Fibroblast of lung (primary cell): ENCODE data around the gene ZNF384. TPM values are rescaled to one million over a fixed set of nuclear protein-coding genes. Genes with fewer than 3 reads are reported as not detected.

ENCODE experiments used
- DNase-seq, 2 donors: peaks; one replicate each; pipeline versions ENCODE4 v3.0.0 to v3.0.0-alpha.2; 2010; ENCODE audit warnings: low read depth in 2 of 2
- H2AFZ ChIP-seq: 2 replicates; pipeline ENCODE4 v1.5.1; 2012; ENCODE audit warnings: low read length, control low read depth, inconsistent platforms
- H3K27ac ChIP-seq: 2 replicates; pipeline ENCODE4 v1.5.1; 2011; ENCODE audit warnings: low read length, control low read depth; ENCODE audit not compliant: insufficient read depth
- H3K27me3 ChIP-seq: 2 replicates; pipeline ENCODE4 v1.5.1; 2011; ENCODE audit warnings: mild to moderate bottlenecking, low read length; ENCODE audit not compliant: control insufficient read depth, insufficient read depth
- H3K36me3 ChIP-seq: 2 replicates; pipeline ENCODE4 v1.5.1; 2011; ENCODE audit warnings: low read length; ENCODE audit not compliant: control insufficient read depth, insufficient read depth
- H3K4me1 ChIP-seq: 2 replicates; pipeline ENCODE4 v1.5.1; 2011; ENCODE audit warnings: low read length; ENCODE audit not compliant: control insufficient read depth, insufficient read depth; ENCODE audit errors: extremely low read depth
- H3K4me2 ChIP-seq: 2 replicates; pipeline ENCODE4 v1.5.1; 2011; ENCODE audit warnings: low read length, control low read depth; ENCODE audit not compliant: insufficient read depth; ENCODE audit errors: extremely low read depth
- H3K4me3 ChIP-seq, 4 experiments: fragments of 200-600 bp in 1 of 4; sonication (generic) in 1 of 4; replicated peaks in 1 of 4; 2 replicates each; pipeline ENCODE4 v1.5.1; 2011 to 2016; ENCODE audit warnings: low read length in 4 of 4, low read depth in 3 of 4, mild to moderate bottlenecking in 3 of 4, control low read depth in 2 of 4, inconsistent platforms in 1 of 4, mixed read lengths in 1 of 4; ENCODE audit not compliant: insufficient read depth in 1 of 4; ENCODE audit errors: control extremely low read depth in 1 of 4
- H3K79me2 ChIP-seq: 2 replicates; pipeline ENCODE4 v1.5.1; 2012; ENCODE audit warnings: mild to moderate bottlenecking, low read length, inconsistent platforms; ENCODE audit not compliant: control insufficient read depth, insufficient read depth
- H3K9ac ChIP-seq: 2 replicates; pipeline ENCODE4 v1.5.1; 2011; ENCODE audit warnings: mild to moderate bottlenecking, low read length, control low read depth; ENCODE audit not compliant: insufficient read depth
- H3K9me3 ChIP-seq: 2 replicates; pipeline ENCODE4 v1.5.1; 2012; ENCODE audit warnings: low read depth, low read length; ENCODE audit not compliant: control insufficient read depth, insufficient read depth
- H4K20me1 ChIP-seq: 2 replicates; pipeline ENCODE4 v1.5.1; 2011; ENCODE audit warnings: low read length; ENCODE audit not compliant: control insufficient read depth, insufficient read depth; ENCODE audit errors: extremely low read depth
- CTCF ChIP-seq, 2 donors: IDR thresholded peaks in 1 of 2; conservative IDR thresholded peaks in 1 of 2; 1 replicate in 1 of 2; 2 replicates in 1 of 2; pipeline ENCODE4 v1.5.1; 2011 to 2012; ENCODE audit warnings: low read length in 2 of 2, control low read depth in 1 of 2, inconsistent platforms in 1 of 2, low read depth in 1 of 2, mild to moderate bottlenecking in 1 of 2
- EZH2 ChIP-seq: IDR thresholded peaks from 2 replicates; pipeline ENCODE4 v1.5.1; 2012; ENCODE audit warnings: low read length, control low read depth, mild to moderate bottlenecking; ENCODE audit errors: missing control alignments
- polyA plus RNA-seq, 2 donors: library from polyadenylated mRNA; depleted of rRNA in 1 of 2; stranded (reverse) in 1 of 2; unstranded in 1 of 2; fragments of >200 nt; gene quantifications; 2 replicates each; pipeline ENCODE4 v1.2.1, GENCODE V29; 2011 to 2012; ENCODE audit warnings: missing spikeins in 1 of 2
- total RNA-seq: library from RNA; depleted of rRNA; stranded (reverse); fragments of >200 nt; gene quantifications from 2 replicates; pipeline ENCODE4 v1.2.1, GENCODE V29; 2014

Gene ZNF384
- total and polyA plus RNA-seq, 2 donors (not counting 1 experiment from before 2014, with no cell fraction given): 12.2 to 34.8 TPM

GRCh38 chr12:6620885-6621274, 68.3 kb downstream of the ZNF384 start:
- Histone ChIP-seq H3K36me3 (no peaks in the 10 kb centered on the region), H2AFZ (no peak overlapping the region), H3K9me3 (no peaks in the 10 kb centered on the region), H4K20me1 (no peaks in the 10 kb centered on the region), H3K4me3 (no peak overlapping the region), H3K9ac (no peak overlapping the region), H3K4me2 (no peak overlapping the region), H3K27me3 (no peaks in the 10 kb centered on the region), H3K27ac (no peak overlapping the region), H3K79me2 (no peaks in the 10 kb centered on the region), H3K4me1 (no peaks in the 10 kb centered on the region)
- TF ChIP-seq CTCF (conservative IDR thresholded peaks at IDR 0.05 in 1 of 2, IDR thresholded peaks at IDR 0.05 in 1 of 2; ENCODE audit: low read depth in 1 of 2, low read length in 2 of 2) (no peak), EZH2 (no peak)
- DNase-seq: no peak

GRCh38 chr12:6620137-6620884, 68.9 kb downstream of the ZNF384 start:
- no peaks in the 10 kb centered on the region for H4K20me1 ChIP-seq
- H3K4me1 ChIP-seq: no peaks in the 10 kb centered on the region
- H3K9me3 ChIP-seq: no peaks in the 10 kb centered on the region
- H3K27ac ChIP-seq: no peak overlapping the region
- H3K4me3 ChIP-seq: no peak overlapping the region
- no peaks in the 10 kb centered on the region for H3K79me2 ChIP-seq
- H3K36me3 ChIP-seq: no peaks in the 10 kb centered on the region
- TF ChIP-seq CTCF (conservative IDR thresholded peaks at IDR 0.05 in 1 of 2, IDR thresholded peaks at IDR 0.05 in 1 of 2; ENCODE audit: low read depth in 1 of 2, low read length in 2 of 2) (peak; percentile 9 to 28), EZH2 (no peak)
- DNase-seq: peak in 1 of 2 donors; percentile 63
- no peaks in the 10 kb centered on the region for H3K27me3 ChIP-seq
- no peak overlapping the region for H3K9ac ChIP-seq
- H3K4me2 ChIP-seq: no peak overlapping the region
- no peak overlapping the region for H2AFZ ChIP-seq

- no peaks in the 10 kb centered on the region for H4K20me1 ChIP-seq
- H3K9ac ChIP-seq: no peak overlapping the region
- H3K36me3 ChIP-seq: no peaks in the 10 kb centered on the region
- H3K4me1 ChIP-seq: peaks cover 4% of the 10 kb centered on the region
- H3K4me3 ChIP-seq: no peak overlapping the region
- TF ChIP-seq EZH2: no peak
- no peak for TF ChIP-seq CTCF (conservative IDR thresholded peaks at IDR 0.05 in 1 of 2, IDR thresholded peaks at IDR 0.05 in 1 of 2; ENCODE audit: low read depth in 1 of 2, low read length in 2 of 2)
- H3K9me3 ChIP-seq: no peaks in the 10 kb centered on the region
- no peak overlapping the region for H3K27ac ChIP-seq
- H3K4me2 ChIP-seq: no peak overlapping the region
- no peaks in the 10 kb centered on the region for H3K79me2 ChIP-seq
- H3K27me3 ChIP-seq: no peaks in the 10 kb centered on the region
- DNase-seq: peak in 1 of 2 donors; percentile 36
- no peak overlapping the region for H2AFZ ChIP-seq
Measured at GRCh38 chr12:6618483-6619225, 70.5 kb downstream of the ZNF384 start.
